Gastroesophageal sphincter (tissue), 4 donors: ENCODE data around the gene NEDD4L. TPM values are rescaled to one million over a fixed set of nuclear protein-coding genes. Genes with fewer than 3 reads are reported as not detected.

Experiments
- ATAC-seq: fragments of 150-250 bp; one replicate; pipeline ENCODE4 v1.9.1; 2016; ENCODE audit warnings: mild to moderate bottlenecking, moderate library complexity
- H3K27ac ChIP-seq, 4 donors: fragments of 200-600 bp; sonication (generic) in 3 of 4; 1 replicate in 3 of 4; 2 replicates in 1 of 4; pipeline ENCODE4 v1.5.1; 2016 to 2019
- H3K27me3 ChIP-seq: fragments of 200-600 bp; sonication (generic); one replicate; pipeline ENCODE4 v1.5.1; 2019
- H3K36me3 ChIP-seq, 2 donors: fragments of 200-600 bp; sonication (generic); one replicate each; pipeline ENCODE4 v1.5.1; 2019; ENCODE audit warnings: control low read depth in 1 of 2
- H3K4me1 ChIP-seq, 3 donors: fragments of 200-600 bp; sonication (generic); 1 replicate in 2 of 3; 2 replicates in 1 of 3; pipeline ENCODE4 v1.5.1; 2016 to 2019; ENCODE audit warnings: control low read depth in 2 of 3
- H3K4me3 ChIP-seq, 2 donors: fragments of 200-600 bp; sonication (generic); one replicate each; pipeline ENCODE4 v1.5.1; 2019; ENCODE audit warnings: mild to moderate bottlenecking in 1 of 2, moderate library complexity in 1 of 2
- H3K9me3 ChIP-seq, 3 donors: fragments of 200-600 bp; sonication (generic); one replicate each; pipeline ENCODE4 v1.5.1; 2017 to 2019; ENCODE audit warnings: control low read depth in 2 of 3
- EP300 ChIP-seq: sonication (generic); formaldehyde crosslinking; IDR thresholded peaks from one replicate; pipeline ENCODE4 v1.6.1; 2017; ENCODE audit warnings: antibody characterized with exemption, mild to moderate bottlenecking
- POLR2A ChIP-seq, 2 donors: fragments of 450-650 bp; IDR thresholded peaks; one replicate each; pipeline ENCODE4 v1.6.1; 2017; ENCODE audit warnings: antibody characterized with exemption in 2 of 2, mild to moderate bottlenecking in 2 of 2, moderate library complexity in 1 of 2
- POLR2AphosphoS5 ChIP-seq: sonication (generic); formaldehyde crosslinking; IDR thresholded peaks from one replicate; pipeline ENCODE4 v1.6.1; 2017; ENCODE audit warnings: antibody characterized with exemption
- WGBS, 2 donors: methylation state at CpG; one replicate each; pipeline ENCODE4 v1.1.5; 2018; ENCODE audit warnings: low coverage in 1 of 2; 5-methylcytosine and 5-hydroxymethylcytosine counted together
- total RNA-seq, 4 donors: library from RNA; depleted of rRNA; stranded (reverse); fragments of >200 nt; gene quantifications; one replicate each; pipeline ENCODE4 v1.1.0, GENCODE V29; 2016
- TF ChIP-seq, protein P1 (sequence below), 4 experiments: fragments of 200-600 bp in 2 of 4; fragments of 450-650 bp in 2 of 4; sonication (generic) in 1 of 4; IDR thresholded peaks; one replicate each; pipeline ENCODE4 v1.5.1; 2017 to 2019; ENCODE audit warnings: antibody characterized with exemption in 4 of 4, mild to moderate bottlenecking in 2 of 4, moderate library complexity in 2 of 4

Gene NEDD4L
- total RNA-seq, 4 donors from 2014 or later: 37.0 to 50.9 (median 43.0) TPM

DNA sequence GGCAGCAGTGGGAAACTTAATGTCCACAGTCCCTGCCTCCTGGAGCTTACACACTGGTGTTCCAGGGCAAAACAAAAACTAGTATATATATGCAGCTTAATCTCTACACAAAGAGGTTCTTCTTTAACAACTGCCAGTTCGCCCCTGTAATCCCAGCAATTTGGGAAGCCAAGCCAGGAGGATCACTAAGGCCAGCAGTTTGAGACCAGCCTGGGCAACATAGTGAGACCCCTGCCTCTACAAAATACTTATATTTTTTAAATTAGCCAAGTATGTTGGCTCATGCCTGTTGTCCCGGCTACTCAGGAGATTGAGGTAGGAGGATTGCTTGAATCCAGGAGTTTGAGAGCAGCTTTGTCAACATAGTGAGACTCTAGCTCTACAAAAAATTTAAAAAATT lies 17.2 kb upstream of the NEDD4L start:
- Histone ChIP-seq H3K27ac (no peak overlapping the region), H3K4me3 (no peak overlapping the region), H3K36me3 (no peaks in the 10 kb centered on the region), H3K4me1 (peaks cover 0 to 27% (median 0%) of the 10 kb centered on the region in 3 donors), H3K9me3 (no peaks in the 10 kb centered on the region), H3K27me3 (no peaks in the 10 kb centered on the region)
- ATAC-seq: no peak
- TF ChIP-seq EP300: no peak
- no peak for TF ChIP-seq POLR2AphosphoS5
- TF ChIP-seq, protein P1, sequence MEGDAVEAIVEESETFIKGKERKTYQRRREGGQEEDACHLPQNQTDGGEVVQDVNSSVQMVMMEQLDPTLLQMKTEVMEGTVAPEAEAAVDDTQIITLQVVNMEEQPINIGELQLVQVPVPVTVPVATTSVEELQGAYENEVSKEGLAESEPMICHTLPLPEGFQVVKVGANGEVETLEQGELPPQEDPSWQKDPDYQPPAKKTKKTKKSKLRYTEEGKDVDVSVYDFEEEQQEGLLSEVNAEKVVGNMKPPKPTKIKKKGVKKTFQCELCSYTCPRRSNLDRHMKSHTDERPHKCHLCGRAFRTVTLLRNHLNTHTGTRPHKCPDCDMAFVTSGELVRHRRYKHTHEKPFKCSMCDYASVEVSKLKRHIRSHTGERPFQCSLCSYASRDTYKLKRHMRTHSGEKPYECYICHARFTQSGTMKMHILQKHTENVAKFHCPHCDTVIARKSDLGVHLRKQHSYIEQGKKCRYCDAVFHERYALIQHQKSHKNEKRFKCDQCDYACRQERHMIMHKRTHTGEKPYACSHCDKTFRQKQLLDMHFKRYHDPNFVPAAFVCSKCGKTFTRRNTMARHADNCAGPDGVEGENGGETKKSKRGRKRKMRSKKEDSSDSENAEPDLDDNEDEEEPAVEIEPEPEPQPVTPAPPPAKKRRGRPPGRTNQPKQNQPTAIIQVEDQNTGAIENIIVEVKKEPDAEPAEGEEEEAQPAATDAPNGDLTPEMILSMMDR (IDR thresholded peaks at IDR 0.05): no peak
- TF ChIP-seq POLR2A (IDR thresholded peaks at IDR 0.05): no peak
- no CpG with 5 or more reads among the region's 2 CpGs for WGBS, 2 donors

DNA sequence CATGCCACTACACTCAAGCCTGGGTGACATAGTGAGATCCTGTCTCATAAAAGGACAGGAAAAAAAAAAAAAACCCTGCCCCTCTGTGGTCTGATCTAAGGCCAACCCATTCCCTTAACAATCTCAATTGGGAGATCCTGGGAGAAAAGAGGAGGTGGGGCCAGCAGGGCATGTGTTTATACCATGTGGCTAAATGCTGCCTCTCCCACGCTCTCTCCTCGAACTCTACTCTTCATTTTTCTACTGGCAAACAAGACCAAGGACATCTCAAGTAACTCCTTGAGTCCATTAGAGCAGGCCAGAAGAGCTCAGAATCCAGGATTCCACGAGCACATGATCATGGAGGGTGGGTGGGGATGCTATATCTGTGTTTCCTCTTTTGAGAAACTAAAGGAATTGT lies 16.7 kb upstream of the NEDD4L start:
- ATAC-seq: no peak
- Histone ChIP-seq H3K9me3 (no peaks in the 10 kb centered on the region), H3K36me3 (no peaks in the 10 kb centered on the region), H3K4me1 (peaks cover 0 to 27% (median 0%) of the 10 kb centered on the region in 3 donors), H3K4me3 (no peak overlapping the region), H3K27me3 (no peaks in the 10 kb centered on the region), H3K27ac (no peak overlapping the region)
- WGBS, 2 donors: 78 to 90% methylated on average over 2 to 3 of the region's 3 CpGs
- TF ChIP-seq POLR2A (IDR thresholded peaks at IDR 0.05): no peak
- TF ChIP-seq, protein P1 (IDR thresholded peaks at IDR 0.05): no peak
- TF ChIP-seq EP300: no peak
- TF ChIP-seq POLR2AphosphoS5: no peak

DNA sequence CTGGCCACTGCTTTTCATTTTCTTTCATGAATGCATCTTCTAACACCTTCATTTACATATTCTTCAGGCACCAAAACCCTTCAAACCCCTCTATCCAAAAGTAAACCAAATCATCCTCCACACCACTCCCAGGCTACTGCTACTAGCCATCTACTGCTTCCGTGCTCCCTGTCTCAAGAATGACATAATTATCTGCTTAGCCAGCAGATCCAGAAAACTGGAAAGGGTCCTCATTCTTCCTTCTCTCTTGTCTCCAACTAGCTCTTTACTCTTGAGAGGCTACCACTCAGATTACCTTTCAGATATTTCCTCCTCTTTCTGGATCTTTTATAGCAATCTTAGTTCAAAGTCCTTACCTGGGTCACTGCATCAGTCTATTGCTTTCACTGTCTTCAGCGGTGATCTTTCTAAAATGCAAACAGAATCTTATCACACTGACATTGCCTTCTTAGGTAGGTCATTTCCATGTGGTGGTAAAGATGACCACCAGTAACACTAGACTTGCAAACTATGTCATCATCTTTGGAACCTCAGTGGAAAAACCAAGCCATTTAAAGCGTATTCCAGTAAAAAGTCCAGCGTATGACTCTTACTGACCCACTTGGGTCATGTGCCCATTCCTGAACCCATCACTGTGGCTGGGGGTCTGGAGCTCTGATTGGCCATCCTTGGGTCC lies 15.8 kb upstream of the NEDD4L start:
- TF ChIP-seq EP300: no peak
- TF ChIP-seq POLR2A (IDR thresholded peaks at IDR 0.05): no peak
- Histone ChIP-seq H3K9me3 (no peaks in the 10 kb centered on the region), H3K4me3 (no peak overlapping the region), H3K36me3 (no peaks in the 10 kb centered on the region), H3K27me3 (no peaks in the 10 kb centered on the region), H3K4me1 (peaks cover 0 to 27% (median 0%) of the 10 kb centered on the region in 3 donors), H3K27ac (no peak overlapping the region)
- 98 to 100% methylated on average over 3 to 4 of the region's 4 CpGs for WGBS, 2 donors
- no peak for ATAC-seq

DNA sequence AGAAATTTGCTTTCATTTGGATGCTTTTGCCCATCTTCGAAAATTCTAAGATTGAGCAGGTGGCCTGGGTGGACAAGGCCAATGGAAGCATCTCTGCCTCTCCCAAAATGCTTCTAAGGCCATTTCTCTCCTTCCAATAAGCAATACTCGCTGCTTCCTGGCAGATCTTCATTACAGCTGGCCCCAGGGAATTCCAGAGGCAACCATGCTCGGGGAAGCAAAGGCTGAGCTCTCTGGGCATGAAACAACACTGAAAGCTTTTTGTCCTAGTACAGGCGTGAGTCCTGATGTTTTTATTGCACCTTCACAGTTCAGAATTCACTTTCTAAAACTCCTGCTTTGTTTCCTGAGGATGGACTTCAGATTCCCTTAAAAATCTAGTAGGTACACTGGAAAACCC lies 11.8 kb upstream of the NEDD4L start:
- Histone ChIP-seq H3K27ac (no peak overlapping the region), H3K9me3 (no peaks in the 10 kb centered on the region), H3K27me3 (no peaks in the 10 kb centered on the region), H3K36me3 (no peaks in the 10 kb centered on the region), H3K4me3 (no peak overlapping the region), H3K4me1 (no peaks in the 10 kb centered on the region)
- ATAC-seq: no peak
- WGBS, 2 donors: 90% methylated on average over 4 of the region's 4 CpGs
- TF ChIP-seq POLR2A (IDR thresholded peaks at IDR 0.05) (no peak), EP300 (no peak)
- TF ChIP-seq, protein P1 (IDR thresholded peaks at IDR 0.05): no peak

DNA sequence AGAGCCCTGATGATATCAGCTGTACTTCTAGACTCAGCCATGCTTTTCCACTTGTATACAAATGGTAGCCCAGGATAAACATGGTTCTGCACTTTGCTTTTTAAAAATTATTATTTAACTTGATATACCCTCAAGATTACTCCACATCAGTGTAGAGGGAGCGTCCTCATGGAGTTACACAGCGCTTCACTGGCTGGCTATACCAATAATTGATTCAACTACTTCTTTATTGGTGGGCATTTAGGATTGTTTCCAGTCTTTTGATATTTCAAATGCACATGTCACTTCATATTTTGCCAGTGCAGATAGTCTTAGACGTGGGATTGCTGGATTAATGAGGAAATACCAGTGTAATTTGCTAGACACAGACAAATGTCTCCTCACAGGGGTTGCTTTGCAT lies 10.8 kb upstream of the NEDD4L start:
- WGBS, 2 donors: 85 to 87% methylated on average over 3 of the region's 3 CpGs
- Histone ChIP-seq H3K27me3 (no peaks in the 10 kb centered on the region), H3K4me3 (no peak overlapping the region), H3K9me3 (no peaks in the 10 kb centered on the region), H3K4me1 (no peaks in the 10 kb centered on the region), H3K36me3 (no peaks in the 10 kb centered on the region), H3K27ac (no peak overlapping the region)
- TF ChIP-seq, protein P1 (IDR thresholded peaks at IDR 0.05): no peak
- no peak for TF ChIP-seq EP300
- no peak for TF ChIP-seq POLR2AphosphoS5
- no peak for TF ChIP-seq POLR2A (IDR thresholded peaks at IDR 0.05)
- no peak for ATAC-seq
